ENCODE measurements around the gene SLC36A4. TPM values are rescaled to one million over a fixed set of nuclear protein-coding genes. Genes with fewer than 3 reads are reported as not detected.

The SLC36A4 gene
- total RNA-seq, 4 donors from 2014 or later: 24.8 to 50.2 (median 39.2) TPM

GRCh38 chr11:93166862-93167261 lies 30.9 kb downstream of the SLC36A4 start:
- Histone ChIP-seq H3K9me3 (no peaks in the 10 kb centered on the region), H3K27ac (no peak overlapping the region), H3K4me3 (replicated peaks in 1 of 3) (no peak overlapping the region), H3K4me1 (no peaks in the 10 kb centered on the region), H3K36me3 (peaks cover 0 to 9% of the 10 kb centered on the region in 2 donors), H3K27me3 (no peaks in the 10 kb centered on the region)
- intact Hi-C loops (cut with DNase I): no loop called here
- TF ChIP-seq POLR2A (IDR thresholded peaks at IDR 0.05) (no peak), CTCF (IDR thresholded peaks at IDR 0.05) (no peak)
- DNase-seq: no peak
- 72 to 74% methylated on average over 2 of the region's 2 CpGs for WGBS, 2 donors

- Histone ChIP-seq H3K9me3 (no peaks in the 10 kb centered on the region), H3K27ac (no peak overlapping the region), H3K4me1 (no peaks in the 10 kb centered on the region), H3K36me3 (peaks cover 0 to 14% of the 10 kb centered on the region in 2 donors), H3K4me3 (replicated peaks in 1 of 3) (no peak overlapping the region), H3K27me3 (no peaks in the 10 kb centered on the region)
- intact Hi-C loops (cut with DNase I): no loop called here
- TF ChIP-seq POLR2A (IDR thresholded peaks at IDR 0.05) (no peak), CTCF (IDR thresholded peaks at IDR 0.05) (no peak)
- no peak for DNase-seq
These were observed 31.6 kb downstream of the SLC36A4 start for GRCh38 chr11:93166194-93166593.

GRCh38 chr11:93160808-93161207 lies 37.0 kb downstream of the SLC36A4 start:
- DNase-seq: no peak
- 95 to 100% methylated on average over 1 of the region's 1 CpG for WGBS, 2 donors
- TF ChIP-seq CTCF (IDR thresholded peaks at IDR 0.05) (no peak), POLR2A (IDR thresholded peaks at IDR 0.05) (no peak)
- no peaks in the 10 kb centered on the region for H3K9me3 ChIP-seq
- intact Hi-C loops (cut with DNase I): no loop called here
- peaks cover 0 to 14% of the 10 kb centered on the region in 2 donors for H3K36me3 ChIP-seq
- no peaks in the 10 kb centered on the region for H3K27me3 ChIP-seq
- H3K4me1 ChIP-seq: no peaks in the 10 kb centered on the region
- no peak overlapping the region for H3K4me3 ChIP-seq (replicated peaks in 1 of 3)
- H3K27ac ChIP-seq: no peak overlapping the region

- H3K4me1 ChIP-seq: no peaks in the 10 kb centered on the region
- no peak overlapping the region for H3K27ac ChIP-seq
- H3K9me3 ChIP-seq: no peaks in the 10 kb centered on the region
- intact Hi-C loops (cut with DNase I): no loop called here
- no peaks in the 10 kb centered on the region for H3K27me3 ChIP-seq
- no peak overlapping the region for H3K4me3 ChIP-seq (replicated peaks in 1 of 3)
- peaks cover 0 to 11% of the 10 kb centered on the region in 2 donors for H3K36me3 ChIP-seq
- no peak for TF ChIP-seq CTCF (IDR thresholded peaks at IDR 0.05)
- no peak for TF ChIP-seq POLR2A (IDR thresholded peaks at IDR 0.05)
- DNase-seq: no peak
These were observed 37.6 kb downstream of the SLC36A4 start for GRCh38 chr11:93160156-93160555.

- no peaks in the 10 kb centered on the region for H3K9me3 ChIP-seq
- DNase-seq: no peak
- TF ChIP-seq POLR2A (IDR thresholded peaks at IDR 0.05): no peak
- TF ChIP-seq CTCF (IDR thresholded peaks at IDR 0.05): no peak
- H3K4me3 ChIP-seq (replicated peaks in 1 of 3): no peak overlapping the region
- 90 to 95% methylated on average over 2 of the region's 2 CpGs for WGBS, 2 donors
- no peaks in the 10 kb centered on the region for H3K4me1 ChIP-seq
- H3K27ac ChIP-seq: no peak overlapping the region
- no peaks in the 10 kb centered on the region for H3K27me3 ChIP-seq
- intact Hi-C loops (cut with DNase I): no loop called here
- peaks cover 0 to 11% of the 10 kb centered on the region in 2 donors for H3K36me3 ChIP-seq
These were observed 38.1 kb downstream of the SLC36A4 start for GRCh38 chr11:93159721-93160120.

Data from thyroid gland (tissue), 4 donors.